DMS 273 (cell line): ENCODE results near the gene FOXO4.

Experiments used
- DNase-seq: peaks from one replicate; lab custom pipeline; 2025; ENCODE audit not compliant: unreplicated experiment; lab: John Stamatoyannopoulos, UW

The FOXO4 gene

DNA sequence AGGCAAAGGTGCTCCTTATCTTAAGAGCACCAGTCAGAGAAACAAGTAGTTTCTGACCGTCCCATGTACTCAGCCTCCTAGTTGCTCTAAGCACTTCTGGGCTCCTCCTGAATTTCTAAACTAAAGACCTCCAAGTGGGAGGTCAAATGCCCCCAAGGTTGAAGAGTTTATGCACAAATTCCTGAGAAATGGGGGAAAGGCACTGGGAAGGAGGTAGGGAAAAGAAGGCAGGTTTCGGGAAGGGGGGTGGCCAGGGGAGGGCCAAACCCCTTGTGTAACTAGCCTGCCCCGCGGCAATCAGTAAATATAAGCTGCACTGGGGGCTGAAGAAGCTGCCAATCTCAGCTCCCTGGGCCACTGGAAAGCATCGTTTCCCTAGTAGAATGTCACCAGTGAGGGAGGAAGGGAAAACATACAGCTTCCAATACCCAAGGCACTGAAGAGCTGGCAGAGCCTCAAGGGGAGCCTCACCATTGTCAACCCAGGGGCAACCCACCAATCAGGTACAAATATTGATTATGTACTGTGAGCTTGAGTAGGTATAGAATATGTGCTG lies 3.4 kb downstream of the FOXO4 start:
- no peak for DNase-seq

DNA sequence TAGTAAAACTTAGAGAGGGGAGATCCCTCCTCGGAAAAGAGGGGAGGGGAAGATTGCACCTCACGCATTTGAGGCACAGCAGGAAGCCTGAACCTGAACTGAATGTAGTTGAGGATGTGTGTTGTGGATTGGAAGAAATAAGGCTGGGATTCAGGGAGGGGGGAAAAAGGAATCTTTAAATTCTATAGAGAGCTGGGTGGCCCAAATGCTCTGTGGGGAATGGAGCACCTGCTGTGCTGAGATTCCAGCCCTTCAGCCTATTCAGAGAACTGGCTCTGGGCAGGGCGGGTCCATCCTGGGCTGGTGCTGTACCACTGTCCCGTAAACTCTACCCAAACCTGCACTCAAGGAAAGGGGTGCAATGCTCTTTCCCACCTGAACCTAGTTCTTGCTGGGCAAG lies 4.1 kb downstream of the FOXO4 start:
- DNase-seq, result no peak

DNA sequence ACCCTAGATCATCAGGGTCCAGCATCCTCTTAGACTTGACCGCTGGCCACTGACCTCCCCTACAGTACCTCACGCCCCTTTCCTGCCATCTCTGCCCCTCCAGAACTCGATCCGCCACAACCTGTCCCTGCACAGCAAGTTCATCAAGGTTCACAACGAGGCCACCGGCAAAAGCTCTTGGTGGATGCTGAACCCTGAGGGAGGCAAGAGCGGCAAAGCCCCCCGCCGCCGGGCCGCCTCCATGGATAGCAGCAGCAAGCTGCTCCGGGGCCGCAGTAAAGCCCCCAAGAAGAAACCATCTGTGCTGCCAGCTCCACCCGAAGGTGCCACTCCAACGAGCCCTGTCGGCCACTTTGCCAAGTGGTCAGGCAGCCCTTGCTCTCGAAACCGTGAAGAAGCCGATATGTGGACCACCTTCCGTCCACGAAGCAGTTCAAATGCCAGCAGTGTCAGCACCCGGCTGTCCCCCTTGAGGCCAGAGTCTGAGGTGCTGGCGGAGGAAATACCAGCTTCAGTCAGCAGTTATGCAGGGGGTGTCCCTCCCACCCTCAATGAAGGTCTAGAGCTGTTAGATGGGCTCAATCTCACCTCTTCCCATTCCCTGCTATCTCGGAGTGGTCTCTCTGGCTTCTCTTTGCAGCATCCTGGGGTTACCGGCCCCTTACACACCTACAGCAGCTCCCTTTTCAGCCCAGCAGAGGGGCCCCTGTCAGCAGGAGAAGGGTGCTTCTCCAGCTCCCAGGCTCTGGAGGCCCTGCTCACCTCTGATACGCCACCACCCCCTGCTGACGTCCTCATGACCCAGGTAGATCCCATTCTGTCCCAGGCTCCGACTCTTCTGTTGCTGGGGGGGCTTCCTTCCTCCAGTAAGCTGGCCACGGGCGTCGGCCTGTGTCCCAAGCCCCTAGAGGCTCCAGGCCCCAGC lies 5.2 kb downstream of the FOXO4 start:
- DNase-seq, result no peak

DNA sequence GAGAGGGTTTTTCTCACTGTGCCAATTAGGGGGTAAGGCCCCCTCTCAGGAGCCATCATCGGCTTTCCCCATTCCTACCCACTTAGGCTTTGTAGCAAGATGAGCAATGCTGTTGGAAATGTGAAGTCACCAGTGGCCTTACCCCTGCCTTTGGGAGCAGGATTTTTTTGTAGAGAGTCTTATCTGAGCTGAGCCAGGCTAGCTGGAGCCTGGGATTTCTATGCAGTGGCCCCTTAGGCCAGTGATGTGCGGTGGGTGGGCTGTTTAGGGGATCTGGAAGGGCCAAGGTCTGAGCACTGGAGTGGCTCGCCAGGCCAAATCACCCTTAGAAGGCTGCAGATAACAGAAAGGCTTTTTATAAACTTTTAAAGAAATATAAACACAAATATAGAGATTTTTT lies 6.6 kb downstream of the FOXO4 start:
- DNase-seq, result no peak

DNA sequence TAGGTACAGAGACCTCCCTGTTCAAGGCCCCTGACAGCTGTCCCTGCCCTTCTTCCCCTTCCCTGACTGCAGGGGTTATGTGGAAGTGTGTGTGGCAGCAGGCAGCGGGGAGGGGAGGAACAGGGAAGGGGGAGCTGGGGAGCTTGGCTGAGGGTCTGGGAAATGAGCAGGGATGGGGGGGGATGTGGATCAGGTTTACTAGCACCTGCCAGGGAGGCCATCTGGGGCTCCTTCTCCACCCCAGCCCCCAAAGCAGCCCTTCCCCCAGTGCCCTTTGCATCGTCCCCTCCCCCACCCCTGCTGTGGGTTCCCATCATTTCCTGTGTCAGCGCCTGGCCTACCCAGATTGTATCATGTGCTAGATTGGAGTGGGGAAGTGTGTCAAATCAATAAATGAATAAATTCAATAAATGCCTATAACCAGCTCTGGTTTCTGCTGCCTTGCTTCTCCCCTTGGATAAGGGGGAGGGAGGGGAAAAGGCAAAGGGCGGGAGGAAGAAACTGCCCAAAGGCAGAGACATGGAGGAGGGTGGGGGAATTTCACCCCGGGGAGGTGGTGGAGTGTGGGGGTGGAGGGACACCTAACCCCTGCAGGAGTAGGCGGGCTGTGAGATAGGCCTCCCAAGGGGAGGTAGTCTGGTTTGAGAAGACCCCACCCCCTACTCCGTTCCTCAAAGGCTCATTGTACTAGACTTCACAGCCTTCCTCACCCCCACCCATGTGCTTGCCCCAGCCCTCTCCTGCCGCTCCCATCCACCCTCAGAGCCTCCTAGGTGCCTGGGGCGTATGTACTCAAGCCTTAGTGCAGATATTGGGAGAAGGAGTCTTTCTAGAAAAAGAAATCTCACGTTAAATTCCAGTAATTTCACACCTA lies 7.7 kb downstream of the FOXO4 start:
- DNase-seq, result peak; percentile 45

DNA sequence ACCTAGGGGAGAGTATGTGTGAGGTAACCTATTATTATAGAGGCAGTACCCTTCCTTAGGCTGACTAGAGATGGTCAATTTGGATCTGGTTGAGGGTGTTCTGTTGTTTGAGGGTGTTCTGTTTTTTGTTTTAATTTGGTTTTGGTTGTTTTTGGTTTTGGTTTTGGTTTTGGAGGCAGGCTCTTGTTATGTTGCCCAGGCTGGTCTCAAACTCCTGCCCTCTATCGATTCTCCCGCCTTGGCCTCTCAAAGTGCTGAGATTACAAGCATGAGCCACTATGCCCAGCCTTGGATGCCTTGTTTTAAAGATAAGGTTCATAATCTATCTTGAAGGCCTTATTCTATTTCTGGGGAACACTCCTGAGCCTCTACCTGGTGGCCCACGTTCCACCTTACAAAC lies 10.0 kb downstream of the FOXO4 start:
- no peak for DNase-seq

DNA sequence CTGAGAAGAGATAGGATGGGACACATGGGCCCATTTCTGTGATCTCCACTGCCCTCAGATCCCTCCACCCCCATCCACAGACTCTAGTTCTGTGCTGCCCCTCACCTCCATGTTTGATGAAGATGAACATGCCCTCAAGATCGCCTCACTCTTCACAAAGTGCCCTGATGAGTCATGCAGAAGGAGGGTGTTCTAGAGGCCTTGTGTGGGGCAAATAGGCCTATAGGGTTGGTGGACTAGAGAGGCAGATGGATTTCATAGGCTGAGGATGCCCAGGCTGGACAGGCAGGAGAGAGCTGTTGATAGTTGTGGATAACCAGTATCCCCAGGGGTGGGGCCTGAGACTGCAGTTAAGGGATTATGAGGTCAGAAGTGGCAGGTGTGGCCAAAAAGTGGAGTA lies 10.8 kb downstream of the FOXO4 start, which contains the start of gene CXorf65:
TSS of gene CXorf65 (minus strand) at position 314 of the 400 bp plus-strand sequence. CDS start at position 130, 184 bp downstream.
- no peak for DNase-seq

DNA sequence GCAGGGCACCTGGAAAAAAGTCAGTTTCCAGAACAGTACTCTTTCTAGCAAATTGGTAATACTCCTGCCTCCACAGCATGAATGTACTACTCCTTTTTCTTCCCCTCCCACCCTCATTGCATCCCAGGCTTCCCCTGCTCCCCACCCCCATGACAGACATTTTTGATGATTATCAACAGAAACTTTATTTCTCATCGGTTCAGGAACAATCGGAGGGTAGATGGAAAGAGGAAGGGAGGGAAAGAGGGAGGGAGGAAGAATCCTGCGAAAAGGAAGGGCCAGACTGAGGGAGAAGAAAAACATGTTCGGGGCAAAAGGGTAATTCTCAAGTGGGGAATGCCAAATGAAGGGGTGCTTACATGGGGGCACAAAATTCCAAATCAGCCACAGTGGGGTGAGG lies 11.6 kb downstream of the FOXO4 start:
- DNase-seq, result no peak

DNA sequence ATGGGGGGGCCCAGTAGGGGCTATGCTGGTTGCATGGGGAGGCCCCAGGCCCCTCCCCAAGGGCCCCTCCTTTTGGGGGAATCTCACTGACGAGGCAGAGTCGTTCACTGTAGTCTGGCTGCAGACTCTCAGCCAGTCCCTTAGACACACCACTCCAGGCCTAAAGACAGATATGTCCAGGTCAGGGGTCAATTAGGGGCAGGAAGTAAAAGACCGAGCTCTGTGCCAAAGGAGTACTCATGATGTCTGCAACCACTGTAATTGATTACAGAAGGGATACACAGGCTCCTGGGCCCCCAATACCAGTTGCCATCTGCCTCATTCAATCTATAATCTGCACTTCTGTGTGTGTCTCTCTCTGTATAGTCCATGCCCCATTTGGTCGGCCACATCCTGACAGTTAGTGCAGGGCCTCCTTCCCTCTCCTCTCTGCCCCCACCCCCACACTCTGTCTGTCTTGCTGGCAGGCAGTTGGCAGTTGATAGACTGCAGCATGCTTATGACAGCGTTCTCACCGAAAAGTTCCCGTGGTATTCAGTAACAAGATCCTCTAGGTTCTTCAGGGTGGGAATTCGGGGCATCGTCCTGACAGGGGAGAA lies 12.2 kb downstream of the FOXO4 start:
- DNase-seq, result no peak

DNA sequence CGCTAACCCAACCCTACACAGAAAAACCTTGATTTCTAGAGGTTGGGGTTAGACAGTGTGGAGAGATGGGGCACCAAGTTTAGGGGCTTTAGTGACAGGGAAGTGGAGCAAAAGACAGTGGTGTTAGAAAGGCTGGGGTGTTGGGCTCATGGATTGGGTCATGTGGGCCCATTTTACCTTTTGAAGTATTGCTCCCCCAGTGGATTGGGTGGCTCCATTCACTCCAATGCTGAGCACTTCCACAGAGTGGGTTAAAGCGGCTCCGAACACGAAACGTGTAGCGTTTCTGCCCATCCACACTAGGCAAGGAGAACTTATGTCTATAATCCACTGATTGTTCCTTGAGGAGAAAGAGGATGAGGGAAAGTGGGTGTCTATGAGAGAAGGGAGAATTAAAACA lies 13.4 kb downstream of the FOXO4 start:
- DNase-seq, result no peak

DNA sequence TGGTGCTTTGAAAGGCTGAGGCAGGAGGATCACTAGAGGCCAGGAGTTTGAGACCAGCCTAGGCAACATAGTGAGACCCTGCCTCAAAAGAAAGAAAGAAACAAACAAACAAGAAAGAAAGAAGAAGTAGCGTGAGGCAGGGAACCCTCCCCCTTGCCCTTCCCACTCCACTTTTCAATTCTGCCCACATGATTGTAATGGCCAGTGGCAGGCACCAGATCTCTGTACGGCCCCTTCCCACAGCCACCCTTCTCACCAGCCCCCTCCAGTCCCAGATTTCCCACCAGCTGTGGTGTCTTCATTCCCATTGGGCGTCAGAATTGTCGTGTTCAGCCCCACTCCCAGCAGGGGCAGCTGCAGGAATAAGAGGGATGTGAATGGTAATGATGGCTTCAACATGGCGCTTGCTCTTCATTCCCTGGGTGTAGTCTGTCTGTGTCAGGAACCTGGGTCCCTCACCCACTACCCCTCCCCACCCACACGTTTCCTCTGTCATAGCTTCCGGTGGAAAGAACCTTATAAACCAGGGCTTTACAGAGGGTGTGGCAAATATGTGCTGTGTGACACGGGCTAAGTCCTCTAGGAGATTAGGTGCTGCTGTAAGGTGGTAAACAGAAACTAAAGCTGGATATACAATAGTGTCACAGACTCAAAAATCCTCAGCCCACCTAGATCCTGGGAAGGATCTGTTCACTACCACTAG lies 15.6 kb downstream of the FOXO4 start, which contains the start of gene IL2RG:
TSS of gene IL2RG (minus strand) at position 437 of the 703 bp plus-strand sequence. CDS start at position 399, 38 bp downstream.
- no peak for DNase-seq

DNA sequence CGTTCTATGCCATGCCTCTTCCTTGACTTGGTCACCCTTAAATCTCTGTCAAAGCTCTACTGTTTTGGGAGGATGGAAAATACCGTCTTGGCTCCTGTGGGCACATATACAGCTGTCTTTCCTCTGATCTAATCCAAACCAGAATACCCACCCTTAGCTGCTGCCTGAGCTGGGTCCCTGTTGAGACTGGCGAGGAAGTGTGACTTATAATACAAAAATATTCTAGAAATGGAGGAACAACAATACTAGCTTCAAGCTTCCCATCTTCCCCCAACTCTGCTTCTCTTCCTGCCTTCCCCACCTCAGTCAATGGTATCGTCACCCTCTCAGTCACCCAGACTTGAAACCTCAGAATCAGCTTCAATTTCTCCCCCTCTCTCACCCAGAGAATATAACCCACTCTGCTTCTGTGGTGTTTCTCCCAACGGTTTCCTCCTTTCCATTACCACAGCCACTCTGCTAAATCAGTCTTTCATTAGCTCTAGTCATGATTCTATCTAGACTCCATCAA lies 16.3 kb downstream of the FOXO4 start:
- no peak for DNase-seq

DNA sequence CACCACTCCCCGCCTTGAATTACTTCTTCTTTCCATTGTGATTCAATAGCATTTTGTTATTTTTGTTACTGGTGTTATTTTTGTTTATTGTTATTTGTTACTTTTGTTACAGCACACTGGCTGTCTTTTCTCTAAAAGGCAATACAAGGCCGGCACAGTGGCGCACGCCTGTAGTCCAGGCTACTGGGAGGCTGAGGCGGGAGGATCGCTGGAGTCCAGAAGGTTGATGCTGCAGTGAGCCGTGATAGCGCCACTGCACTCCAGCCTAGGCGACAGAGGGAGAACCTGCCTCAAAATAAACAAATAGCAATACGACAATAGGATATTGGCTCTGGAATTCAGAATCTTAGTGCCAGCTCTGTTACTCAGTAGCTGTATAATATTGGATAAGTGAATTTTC lies 21.7 kb downstream of the FOXO4 start:
- DNase-seq, result no peak

DNA sequence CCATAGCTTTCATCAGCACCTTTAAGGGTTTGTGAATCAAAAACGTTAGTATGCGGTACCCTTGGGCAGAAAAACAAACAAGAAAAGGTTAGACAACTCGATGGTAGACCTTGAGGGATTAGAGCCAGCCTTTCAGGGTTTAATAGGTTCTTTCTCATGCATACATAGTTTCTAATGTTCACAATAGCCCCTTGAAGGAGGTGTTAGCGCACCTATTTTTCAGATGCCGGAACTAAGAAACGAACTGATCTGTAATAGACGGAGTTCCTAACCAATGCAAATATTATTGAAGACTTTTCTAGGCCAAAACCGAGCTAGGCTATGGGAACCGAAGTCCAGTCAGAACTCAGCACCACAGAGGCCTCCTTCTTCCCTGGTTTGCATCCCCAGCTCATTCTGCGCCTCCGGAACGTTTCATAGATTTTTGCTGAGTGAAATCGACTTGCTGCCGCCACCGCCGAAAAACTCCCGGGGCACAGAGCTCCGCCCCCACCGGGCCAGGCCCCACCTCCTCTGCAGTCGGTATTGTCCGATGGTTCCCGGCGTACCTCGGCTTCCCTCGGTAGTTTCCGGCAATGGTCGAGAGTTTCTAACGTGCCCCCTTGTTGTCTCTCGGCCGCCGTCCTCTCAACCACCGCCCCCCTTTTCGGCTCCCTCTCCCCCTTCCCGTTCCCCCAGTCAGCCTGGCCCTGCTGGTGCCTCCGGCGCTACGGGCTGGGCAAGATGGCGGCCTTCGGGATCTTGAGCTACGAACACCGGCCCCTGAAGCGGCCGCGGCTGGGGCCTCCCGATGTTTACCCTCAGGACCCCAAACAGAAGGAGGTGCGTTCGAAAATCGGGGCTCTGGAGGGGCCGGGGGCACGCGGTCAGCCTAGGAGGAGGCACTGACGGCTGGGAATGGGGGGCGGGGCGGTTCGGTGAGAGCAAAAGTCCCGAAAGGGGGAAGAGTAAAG lies 22.7 kb downstream of the FOXO4 start, which contains the start of gene MED12:
TSS of gene MED12 (plus strand) at position 565 of the 953 bp plus-strand sequence. CDS start at position 724, 159 bp downstream.
- peak; percentile 87 for DNase-seq

DNA sequence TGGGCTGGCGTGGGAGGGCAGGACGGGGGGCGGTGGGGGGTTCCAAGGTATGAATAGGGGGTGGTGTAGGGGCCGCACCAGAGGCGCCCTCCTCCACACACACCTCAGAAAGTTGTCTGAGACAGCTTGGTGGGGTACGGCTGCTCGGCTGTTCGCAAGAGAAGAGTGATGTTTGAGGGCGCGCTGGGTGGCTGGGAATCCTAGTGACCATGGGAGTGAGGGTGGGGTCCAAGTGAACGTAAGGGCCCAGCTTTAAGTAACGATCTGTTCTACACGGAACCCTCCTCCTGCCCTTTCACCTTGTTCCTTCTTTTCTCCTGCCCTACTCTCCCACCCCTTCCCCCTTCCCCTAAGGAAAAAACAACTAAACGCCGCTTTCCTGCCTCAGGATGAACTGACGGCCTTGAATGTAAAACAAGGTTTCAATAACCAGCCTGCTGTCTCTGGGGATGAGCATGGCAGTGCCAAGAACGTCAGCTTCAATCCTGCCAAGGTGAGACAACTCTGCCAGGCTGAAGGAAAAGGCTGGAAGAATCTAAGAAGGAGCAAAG lies 23.4 kb downstream of the FOXO4 start:
- no peak for DNase-seq

DNA sequence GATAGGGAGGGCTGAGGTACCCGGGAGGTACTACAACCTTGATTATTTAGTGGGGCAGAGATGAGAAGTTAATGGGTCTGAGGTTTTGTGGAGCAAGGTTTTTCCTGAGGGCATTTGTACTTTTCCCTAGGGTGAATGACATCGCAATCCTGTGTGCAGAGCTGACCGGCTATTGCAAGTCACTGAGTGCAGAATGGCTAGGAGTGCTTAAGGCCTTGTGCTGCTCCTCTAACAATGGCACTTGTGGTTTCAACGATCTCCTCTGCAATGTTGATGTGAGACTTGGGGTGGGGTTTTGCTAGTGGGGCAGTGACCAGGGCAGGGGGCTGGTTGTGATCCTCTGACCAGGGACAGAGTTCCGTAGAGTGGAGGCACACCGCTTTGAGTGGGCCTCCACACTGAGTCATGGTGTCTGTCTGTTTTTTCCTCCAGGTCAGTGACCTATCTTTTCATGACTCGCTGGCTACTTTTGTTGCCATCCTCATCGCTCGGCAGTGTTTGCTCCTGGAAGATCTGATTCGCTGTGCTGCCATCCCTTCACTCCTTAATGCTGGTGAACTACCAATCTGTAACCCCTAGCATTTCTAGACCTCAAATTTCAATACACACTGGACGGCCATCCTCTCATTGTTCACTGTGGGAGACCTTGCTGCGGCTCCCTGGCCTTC lies 32.6 kb downstream of the FOXO4 start:
- no peak for DNase-seq

DNA sequence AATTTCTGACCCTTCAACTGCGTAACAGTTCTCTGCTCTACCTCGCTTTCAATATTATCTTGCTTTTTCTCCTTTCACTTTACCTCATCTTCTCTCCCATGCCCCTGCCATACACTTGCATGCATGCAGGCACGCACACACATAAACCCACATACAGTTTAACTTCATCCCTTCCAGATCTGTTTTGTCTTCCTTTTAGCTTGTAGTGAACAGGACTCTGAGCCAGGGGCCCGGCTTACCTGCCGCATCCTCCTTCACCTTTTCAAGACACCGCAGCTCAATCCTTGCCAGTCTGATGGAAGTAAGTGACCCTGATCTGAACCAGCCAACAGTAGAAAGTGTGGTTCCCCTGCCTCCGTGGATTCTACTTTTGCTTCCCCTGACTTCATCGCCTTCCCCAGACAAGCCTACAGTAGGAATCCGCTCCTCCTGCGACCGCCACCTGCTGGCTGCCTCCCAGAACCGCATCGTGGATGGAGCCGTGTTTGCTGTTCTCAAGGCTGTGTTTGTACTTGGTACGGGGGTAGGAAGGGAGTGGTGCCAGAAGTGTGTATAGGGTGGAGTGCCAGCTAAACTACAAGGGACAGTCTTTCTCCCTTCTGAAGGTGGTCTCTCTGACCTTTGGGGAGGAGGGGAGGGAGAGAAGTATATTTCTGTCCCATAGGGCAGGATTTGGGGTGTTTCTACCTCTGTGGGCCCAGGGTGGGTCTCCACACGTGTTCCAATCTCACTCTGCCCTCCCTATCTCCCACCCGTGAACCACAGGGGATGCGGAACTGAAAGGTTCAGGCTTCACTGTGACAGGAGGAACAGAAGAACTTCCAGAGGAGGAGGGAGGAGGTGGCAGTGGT lies 33.5 kb downstream of the FOXO4 start:
- DNase-seq, result peak; percentile 74
